HG03139 (cell line): ENCODE results near the gene SIRT5.
A peak's percentile ranks its signal among the peaks of the same experiment; 100 is the strongest.

Experiments used
- ATAC-seq: cut with Tn5 transposase; IDR thresholded peaks from one replicate; pipeline ENCODE4 v1.9.1; 2021; ENCODE audit not compliant: unreplicated experiment

Gene SIRT5

DNA sequence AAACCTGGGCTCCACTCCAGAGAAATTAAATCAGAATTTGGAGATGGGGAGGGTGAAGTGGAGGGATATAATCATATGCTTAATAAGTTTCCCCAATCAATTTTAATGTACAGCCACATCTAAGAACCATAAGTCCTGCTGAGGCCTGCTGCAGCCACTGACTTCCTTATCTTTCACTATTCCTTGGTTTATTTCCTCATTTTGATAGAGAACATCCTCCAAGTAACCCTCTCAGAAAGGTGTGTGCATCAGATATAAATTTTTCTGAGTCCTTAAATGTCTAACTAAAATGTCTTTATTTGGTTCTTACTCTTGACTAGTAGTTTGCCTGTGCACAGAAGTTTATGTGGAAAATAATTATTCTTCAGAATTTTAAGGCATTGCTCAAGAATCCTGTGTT lies 23.7 kb upstream of the SIRT5 start:
- no peak for ATAC-seq

DNA sequence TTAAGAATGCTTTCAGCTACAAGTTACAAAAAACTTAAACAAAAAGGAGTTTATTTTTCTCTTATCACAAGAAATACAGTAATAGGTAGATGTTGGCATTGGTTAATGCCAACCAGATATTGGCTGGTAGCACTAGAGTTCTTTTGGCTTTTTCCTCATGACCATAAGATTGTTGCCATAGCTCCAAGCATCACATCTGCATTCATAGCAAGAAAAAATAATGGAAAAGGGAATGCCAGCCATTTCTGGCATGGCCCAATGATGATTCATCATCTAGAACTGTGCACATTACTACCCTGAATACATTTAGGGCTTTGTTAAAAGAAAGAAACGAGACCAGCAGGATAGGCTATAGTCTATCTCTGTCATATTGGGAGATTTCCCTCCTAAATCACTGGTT lies 20.8 kb upstream of the SIRT5 start:
- ATAC-seq = no peak

- ATAC-seq = no peak
Measured at GRCh38 chr6:13554929-13555333, 19.5 kb upstream of the SIRT5 start.

DNA sequence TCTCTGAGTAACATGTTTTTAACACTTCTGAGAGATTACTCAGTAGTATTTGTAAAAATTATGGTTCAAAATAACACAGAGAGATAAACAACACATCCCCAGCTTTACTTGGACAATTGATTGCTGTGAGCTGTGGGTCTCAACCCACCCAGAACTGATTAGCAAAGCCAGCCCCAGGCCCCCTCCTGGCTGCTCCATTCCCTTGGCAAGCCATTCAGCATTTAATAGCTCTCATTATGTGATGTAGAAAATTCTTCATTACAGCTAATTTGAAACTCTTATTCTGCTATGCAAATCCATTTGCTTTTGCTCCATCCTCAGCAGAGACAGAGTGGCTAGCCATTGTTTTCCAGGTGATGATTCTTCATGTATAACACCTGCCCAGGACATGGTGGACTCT lies 16.6 kb upstream of the SIRT5 start:
- ATAC-seq = no peak

DNA sequence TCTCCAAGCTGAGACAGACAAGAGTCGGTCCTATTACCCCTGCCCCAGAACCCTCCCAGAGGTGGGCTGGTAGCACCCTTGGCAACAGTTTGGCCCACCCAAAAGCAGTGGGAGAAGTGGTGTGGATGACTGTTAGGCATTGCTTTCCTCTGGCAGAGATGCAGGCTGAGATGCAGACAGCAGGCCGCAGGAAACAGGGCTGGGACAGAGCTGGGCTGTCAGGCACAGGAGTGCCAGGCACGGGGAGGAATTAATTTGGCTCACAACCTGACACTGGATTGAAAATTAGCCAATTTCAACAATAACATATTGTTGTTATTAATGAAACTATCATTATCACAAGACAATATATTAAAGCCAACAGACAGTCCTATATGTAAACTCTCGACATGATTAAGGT lies 15.7 kb upstream of the SIRT5 start:
- no peak for ATAC-seq

DNA sequence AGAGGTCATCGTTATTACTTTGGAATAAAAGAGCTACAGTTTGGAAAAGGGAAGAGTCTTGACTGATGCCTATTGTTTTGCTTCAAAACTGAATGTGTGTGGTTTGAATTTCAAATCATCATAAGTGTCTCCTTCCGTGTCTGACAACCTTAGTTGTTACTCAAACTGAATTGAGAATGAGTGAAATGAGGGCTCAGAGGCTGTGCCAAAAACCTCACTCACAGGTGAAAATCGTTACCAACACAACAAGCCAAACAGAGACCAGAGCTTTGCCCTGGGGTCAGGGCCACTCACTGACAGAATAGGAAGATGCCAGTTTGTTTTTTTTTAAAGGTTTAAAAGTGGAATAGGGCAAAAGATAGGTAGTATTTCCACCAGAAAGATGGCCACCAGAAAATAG lies 15.2 kb upstream of the SIRT5 start:
- no peak for ATAC-seq

GRCh38 chr6:13559968-13560650 lies 14.3 kb upstream of the SIRT5 start:
- ATAC-seq = no peak

DNA sequence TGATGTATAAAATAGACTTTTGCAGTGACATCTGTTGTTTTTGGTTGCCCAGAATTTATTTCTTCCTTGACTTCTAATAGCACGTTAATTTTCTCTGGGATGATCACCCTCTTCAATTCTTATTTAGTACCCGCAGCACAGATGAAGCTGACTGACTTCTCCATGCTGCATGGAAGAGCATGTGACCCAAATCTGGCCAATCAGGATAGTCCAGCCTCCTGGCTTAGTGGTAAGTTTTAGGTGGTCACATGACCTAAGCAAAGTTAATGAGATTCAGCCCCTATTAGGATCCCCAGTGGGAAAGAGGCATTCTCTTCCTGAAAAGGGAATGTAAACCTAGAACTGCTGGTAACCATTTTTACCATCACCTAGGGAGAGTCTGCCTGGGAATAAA lies 13.8 kb upstream of the SIRT5 start:
- no peak for ATAC-seq

GRCh38 chr6:13561624-13562267 lies 12.7 kb upstream of the SIRT5 start:
- ATAC-seq = no peak

DNA sequence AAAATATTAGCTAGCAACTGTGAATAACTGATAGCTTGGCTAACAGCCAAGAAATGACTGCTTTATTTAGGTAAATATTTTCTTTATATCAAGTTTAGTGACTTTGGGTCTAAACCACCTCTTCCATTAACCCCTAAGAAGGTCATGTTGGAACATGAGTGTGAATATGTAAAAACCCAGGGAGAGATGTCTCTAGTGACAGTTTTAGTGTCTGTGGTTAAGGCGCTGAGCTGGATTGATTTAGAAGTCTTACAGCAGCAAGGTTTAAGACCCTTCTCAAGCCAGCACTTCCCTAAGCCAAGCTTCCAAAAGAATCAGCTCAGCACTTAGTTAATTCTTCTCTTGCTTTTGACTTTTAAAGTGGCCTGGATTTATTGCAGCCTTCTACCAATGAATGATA lies 11.4 kb upstream of the SIRT5 start:
- ATAC-seq = no peak

DNA sequence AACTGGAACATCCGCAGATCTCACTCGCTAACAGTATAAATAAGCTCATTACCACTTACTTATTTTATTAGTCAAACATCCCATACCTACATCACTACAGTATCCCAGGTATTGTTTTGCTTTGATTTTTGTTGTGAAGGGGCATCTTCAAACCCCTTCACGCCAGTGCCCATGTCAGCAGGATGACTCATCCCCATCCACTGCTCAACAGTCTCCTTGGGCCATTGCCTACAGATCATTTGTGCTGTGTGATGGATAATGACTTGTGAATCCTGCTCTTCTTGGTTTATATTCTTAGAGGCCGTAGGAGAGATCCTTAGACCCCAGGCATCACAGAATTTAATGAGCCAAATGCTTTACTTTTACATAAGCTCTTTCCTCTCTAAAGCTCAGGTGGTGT lies 8.5 kb upstream of the SIRT5 start:
- ATAC-seq = no peak

DNA sequence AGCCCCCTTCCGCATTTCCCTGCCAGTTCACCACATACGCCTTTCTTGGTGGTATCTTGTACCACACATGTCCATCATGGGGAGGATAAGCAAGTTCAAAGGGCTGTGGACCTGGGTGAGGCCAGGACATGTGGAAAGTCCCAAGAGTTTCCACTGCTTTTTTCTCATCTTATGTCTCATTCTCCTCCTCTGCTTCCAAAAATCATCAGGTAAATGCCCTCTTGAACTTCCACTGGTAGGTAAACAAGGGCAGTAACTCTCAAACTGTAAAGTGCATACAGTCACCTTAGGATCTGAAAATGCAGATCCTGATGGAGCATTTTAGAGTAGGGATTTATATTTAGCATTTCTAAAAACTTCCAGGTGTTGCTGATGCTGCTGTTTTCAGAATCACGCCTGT lies 7.9 kb upstream of the SIRT5 start:
- ATAC-seq = no peak

DNA sequence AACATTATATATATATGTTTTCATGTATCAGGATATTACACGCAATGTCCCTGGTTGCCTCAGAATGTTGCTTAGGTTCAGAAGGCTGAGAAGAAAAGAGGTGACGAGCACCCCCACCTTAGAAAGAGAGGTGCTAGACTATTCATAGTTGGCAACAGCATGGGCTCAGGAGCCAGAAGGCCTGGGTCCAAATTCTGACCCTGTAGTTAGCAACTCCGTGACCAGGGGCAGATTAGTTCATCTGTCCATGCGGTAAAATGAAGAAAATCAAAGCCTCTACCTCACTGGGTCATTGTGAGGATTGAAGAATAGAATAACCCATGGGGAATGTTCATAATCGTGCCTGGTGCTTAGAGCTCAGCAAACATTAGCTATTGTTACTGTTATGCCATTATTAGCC lies 5.4 kb upstream of the SIRT5 start:
- ATAC-seq = no peak

DNA sequence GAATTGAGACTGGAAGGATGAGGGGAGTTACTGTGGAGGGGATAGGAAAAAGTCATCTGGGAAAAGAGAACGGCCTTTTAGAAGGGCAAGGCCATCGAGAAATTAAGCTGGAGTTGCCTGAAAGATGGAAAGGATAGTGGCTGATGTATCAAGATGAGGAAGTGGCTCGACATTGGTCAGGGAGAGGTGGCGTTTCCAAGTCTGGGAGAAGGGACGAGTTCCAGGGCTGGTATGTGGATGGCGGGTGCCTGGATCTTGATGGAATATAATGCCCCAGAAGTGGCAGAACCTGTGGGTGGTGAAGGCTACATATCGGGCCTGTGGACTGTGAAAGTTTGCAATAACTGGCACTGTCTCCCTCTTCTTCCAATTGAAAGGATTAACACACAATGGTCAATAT lies 2.2 kb upstream of the SIRT5 start:
- ATAC-seq = no peak

- no peak for ATAC-seq
Measured at GRCh38 chr6:13572951-13573654, 1.3 kb upstream of the SIRT5 start.

GRCh38 chr6:13573669-13574110 lies 711 bp upstream of the SIRT5 start:
- ATAC-seq = no peak

DNA sequence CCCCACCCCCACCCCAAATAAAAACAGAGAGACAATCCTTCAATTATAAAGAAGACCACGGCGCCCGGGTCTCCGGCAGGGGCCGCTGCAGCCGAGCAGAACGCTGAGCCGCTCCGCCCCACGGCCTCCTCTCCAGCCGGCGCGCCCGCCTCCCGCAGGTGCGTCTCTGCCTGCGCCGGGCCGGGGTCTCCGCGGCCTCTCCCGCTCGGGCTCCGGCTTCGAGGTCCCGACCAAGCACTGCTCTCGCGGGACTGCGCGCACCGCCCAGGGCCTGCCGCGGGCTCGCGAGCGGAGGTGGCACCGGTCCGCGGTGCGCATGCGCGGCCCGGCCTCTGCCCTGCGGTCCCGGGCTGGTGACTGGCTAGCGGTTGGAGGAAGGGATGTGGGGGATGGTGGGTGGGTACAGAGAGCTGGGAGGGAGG lies 241 bp upstream of the SIRT5 start:
- ATAC-seq = peak; percentile 73

DNA sequence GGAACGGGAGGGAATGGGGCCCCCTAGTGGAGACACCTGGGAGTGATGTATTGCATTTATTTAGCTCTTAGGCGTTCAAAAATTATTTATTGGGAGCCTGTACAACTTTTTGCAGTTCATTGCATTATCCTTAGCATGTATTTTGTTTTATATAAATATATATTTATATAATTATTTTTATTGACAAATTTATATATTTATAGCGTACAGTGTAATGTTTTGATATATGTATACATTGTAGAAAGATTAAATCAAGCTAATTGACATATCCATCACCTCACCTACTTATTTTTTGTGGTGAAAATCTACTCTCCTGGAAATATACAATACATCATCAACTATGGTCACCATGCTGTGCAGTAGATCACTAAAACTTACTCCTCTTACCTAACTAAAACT lies 975 bp downstream of the SIRT5 start:
- ATAC-seq = no peak

- no peak for ATAC-seq
Measured at GRCh38 chr6:13576017-13576416, 1.6 kb downstream of the SIRT5 start.

- no peak for ATAC-seq
Measured at GRCh38 chr6:13577926-13578325, 3.5 kb downstream of the SIRT5 start.

DNA sequence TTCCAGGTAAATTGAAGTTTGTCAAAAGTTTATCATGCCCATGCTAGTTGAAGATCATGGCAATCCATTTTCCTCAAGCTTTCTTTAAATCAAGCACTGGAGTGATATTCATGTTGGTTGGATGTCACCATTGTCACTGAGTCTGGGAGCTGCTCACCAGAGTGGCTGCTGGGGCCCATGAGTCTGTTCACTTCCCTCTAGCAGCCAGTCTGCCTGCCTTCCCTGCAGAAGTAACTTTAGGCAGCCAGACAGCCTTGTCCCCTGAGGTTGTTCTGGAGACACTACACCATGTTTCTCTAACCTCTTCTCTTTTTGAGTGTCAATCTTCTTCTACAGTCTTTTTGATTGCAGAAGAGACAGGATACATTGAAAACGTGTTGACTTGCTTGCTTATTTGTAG lies 5.5 kb downstream of the SIRT5 start:
- ATAC-seq = no peak

- no peak for ATAC-seq
Measured at GRCh38 chr6:13581700-13582229, 7.4 kb downstream of the SIRT5 start.
